Astrocyte (in vitro differentiated cells and primary cell): ENCODE measurements around the gene TRAPPC2B.

Source experiments
- EZH2 ChIP-seq: IDR thresholded peaks from 2 replicates; pipeline ENCODE4 v1.6.1; 2012; ENCODE audit warnings: mild to moderate bottlenecking, low read length, inconsistent platforms; ENCODE audit not compliant: insufficient read depth
- TF ChIP-seq, protein P1 (sequence below): IDR thresholded peaks from 2 replicates; pipeline ENCODE4 v1.5.1; 2011; ENCODE audit warnings: low read depth, mild to moderate bottlenecking, inconsistent platforms, low read length, moderate library complexity; ENCODE audit not compliant: insufficient read depth

DNA sequence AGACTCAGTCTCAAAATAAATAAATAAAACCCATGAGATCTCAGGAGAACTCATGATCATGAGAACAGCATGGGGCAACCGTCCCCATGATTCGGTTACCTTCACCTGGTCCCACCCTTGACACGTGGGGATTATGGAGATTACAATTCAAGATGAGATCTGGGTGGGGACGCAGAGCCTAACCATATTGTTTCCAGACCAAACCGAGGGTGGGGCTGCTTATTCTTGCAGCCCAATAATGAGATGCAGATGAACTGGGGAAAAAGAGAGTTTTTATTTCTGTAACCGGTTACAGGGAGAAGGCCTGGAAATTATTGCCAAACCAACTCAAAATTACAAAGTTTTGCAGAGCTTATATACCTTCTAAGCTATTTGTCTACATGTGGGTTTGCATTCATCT, 12.8 kb downstream of the TRAPPC2B start:
- TF ChIP-seq, protein P1, sequence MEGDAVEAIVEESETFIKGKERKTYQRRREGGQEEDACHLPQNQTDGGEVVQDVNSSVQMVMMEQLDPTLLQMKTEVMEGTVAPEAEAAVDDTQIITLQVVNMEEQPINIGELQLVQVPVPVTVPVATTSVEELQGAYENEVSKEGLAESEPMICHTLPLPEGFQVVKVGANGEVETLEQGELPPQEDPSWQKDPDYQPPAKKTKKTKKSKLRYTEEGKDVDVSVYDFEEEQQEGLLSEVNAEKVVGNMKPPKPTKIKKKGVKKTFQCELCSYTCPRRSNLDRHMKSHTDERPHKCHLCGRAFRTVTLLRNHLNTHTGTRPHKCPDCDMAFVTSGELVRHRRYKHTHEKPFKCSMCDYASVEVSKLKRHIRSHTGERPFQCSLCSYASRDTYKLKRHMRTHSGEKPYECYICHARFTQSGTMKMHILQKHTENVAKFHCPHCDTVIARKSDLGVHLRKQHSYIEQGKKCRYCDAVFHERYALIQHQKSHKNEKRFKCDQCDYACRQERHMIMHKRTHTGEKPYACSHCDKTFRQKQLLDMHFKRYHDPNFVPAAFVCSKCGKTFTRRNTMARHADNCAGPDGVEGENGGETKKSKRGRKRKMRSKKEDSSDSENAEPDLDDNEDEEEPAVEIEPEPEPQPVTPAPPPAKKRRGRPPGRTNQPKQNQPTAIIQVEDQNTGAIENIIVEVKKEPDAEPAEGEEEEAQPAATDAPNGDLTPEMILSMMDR, result no peak
- TF ChIP-seq EZH2, result no peak
